H1 (cell line): ENCODE data around the gene VSTM2L. TPM values are rescaled to one million over a fixed set of nuclear protein-coding genes. Genes with fewer than 3 reads are reported as not detected.

Experiments
- CTCF ChIA-PET: fragments of 300-600 bp; sonication (Branson Sonifier 250); formaldehyde crosslinking; loops from one replicate; lab custom pipeline; 2021; ENCODE audit not compliant: partially characterized antibody; lab: Charles Lee
- POLR2A ChIA-PET: fragments of 300-600 bp; sonication (Branson Sonifier 250); formaldehyde crosslinking; loops from one replicate; lab custom pipeline; 2021; ENCODE audit warnings: inconsistent platforms; ENCODE audit not compliant: partially characterized antibody; lab: Charles Lee
- DNase-seq, 2 experiments: peaks; one replicate each; pipeline versions ENCODE4 v3.0.0 to v3.0.0-alpha.2; 2010 to 2022; ENCODE audit warnings: low spot score in 2 of 2, low read depth in 1 of 2, mixed read lengths in 1 of 2
- FAIRE-seq: peaks from 2 replicates; lab custom pipeline; 2011; peaks lifted over from hg19 to GRCh38; lab: Jason Lieb, UNC
- H2AFZ ChIP-seq: 2 replicates; pipeline ENCODE4 v1.8.1; 2012; ENCODE audit warnings: low read length, inconsistent platforms
- H2AK5ac ChIP-seq: 2 replicates; pipeline ENCODE4 v1.6.1; 2013; ENCODE audit warnings: low read depth, low read length
- H2BK120ac ChIP-seq: replicated peaks from 2 replicates; pipeline ENCODE3; 2013; ENCODE audit warnings: low read depth, low read length, inconsistent platforms
- H2BK12ac ChIP-seq: 2 replicates; pipeline ENCODE4 v1.6.1; 2013; ENCODE audit warnings: low read depth, low read length
- H2BK15ac ChIP-seq: 2 replicates; pipeline ENCODE4 v1.6.1; 2013; ENCODE audit warnings: low read length
- H2BK20ac ChIP-seq: 2 replicates; pipeline ENCODE4 v1.6.1; 2013; ENCODE audit warnings: low read length
- H2BK5ac ChIP-seq: 2 replicates; pipeline ENCODE4 v1.6.1; 2013; ENCODE audit warnings: low read depth, low read length
- H3K14ac ChIP-seq: 2 replicates; pipeline ENCODE4 v1.6.1; 2013; ENCODE audit warnings: inconsistent platforms; ENCODE audit not compliant: insufficient read length
- H3K18ac ChIP-seq: 2 replicates; pipeline ENCODE4 v1.6.1; 2013; ENCODE audit warnings: low read length; ENCODE audit errors: extremely low read depth
- H3K23ac ChIP-seq: 2 replicates; pipeline ENCODE4 v1.6.1; 2013; ENCODE audit warnings: inconsistent platforms; ENCODE audit not compliant: insufficient read length
- H3K23me2 ChIP-seq: 2 replicates; pipeline ENCODE4 v1.6.1; 2013; ENCODE audit warnings: low read depth, low read length
- H3K27ac ChIP-seq: 2 replicates; pipeline ENCODE4 v1.6.1; 2011; ENCODE audit warnings: low read depth, low read length, inconsistent platforms
- H3K27me3 ChIP-seq, 4 experiments: replicated peaks in 1 of 4; 1 replicate in 1 of 4; 2 replicates in 3 of 4; pipeline versions ENCODE4 v1.6.1 to v1.8.1; 2011 to 2013; ENCODE audit warnings: low read length in 3 of 4, mild to moderate bottlenecking in 3 of 4, inconsistent platforms in 2 of 4, mixed read lengths in 2 of 4, moderate library complexity in 1 of 4; ENCODE audit not compliant: control insufficient read depth in 3 of 4, insufficient read depth in 3 of 4; ENCODE audit errors: extremely low read depth in 1 of 4
- H3K36me3 ChIP-seq, 4 experiments: 2 replicates each; pipeline versions ENCODE4 v1.6.1 to v1.8.1; 2011 to 2013; ENCODE audit warnings: mild to moderate bottlenecking in 4 of 4, low read length in 3 of 4, moderate library complexity in 2 of 4, control low read depth in 1 of 4, inconsistent platforms in 1 of 4; ENCODE audit not compliant: insufficient read depth in 4 of 4, control insufficient read depth in 2 of 4
- H3K4ac ChIP-seq: replicated peaks from 2 replicates; pipeline ENCODE3; 2013; ENCODE audit warnings: low read length, low read depth, mixed read lengths, inconsistent platforms; ENCODE audit not compliant: insufficient read length
- H3K4me1 ChIP-seq, 4 experiments: replicated peaks in 1 of 4; 1 replicate in 1 of 4; 2 replicates in 3 of 4; pipeline versions ENCODE4 v1.6.1 to v1.8.1; 2011 to 2013; ENCODE audit warnings: low read length in 3 of 4, inconsistent platforms in 2 of 4, mixed read lengths in 1 of 4; ENCODE audit not compliant: insufficient read depth in 4 of 4, control insufficient read depth in 3 of 4
- H3K4me2 ChIP-seq, 2 experiments: 2 replicates each; pipeline versions ENCODE4 v1.6.1 to v1.8.1; 2011 to 2013; ENCODE audit warnings: low read depth in 2 of 2, low read length in 2 of 2, control low read depth in 1 of 2, inconsistent platforms in 1 of 2, mild to moderate bottlenecking in 1 of 2; ENCODE audit not compliant: insufficient read depth in 1 of 2
- H3K4me3 ChIP-seq, 4 experiments: fragments of 200-600, 300-600 bp in 1 of 4; sonication (generic), shearing (Covaris generic), sonication (Bioruptor Twin) in 1 of 4; 2 replicates each; pipeline versions ENCODE4 v1.5.1 to v1.8.1; 2011 to 2016; ENCODE audit warnings: low read length in 4 of 4, low read depth in 3 of 4, control low read depth in 2 of 4, inconsistent platforms in 2 of 4, mild to moderate bottlenecking in 2 of 4, mixed read lengths in 1 of 4, moderate library complexity in 1 of 4; ENCODE audit not compliant: insufficient read depth in 2 of 4; ENCODE audit errors: extremely low read depth in 1 of 4
- H3K56ac ChIP-seq: replicated peaks from 2 replicates; pipeline ENCODE3; 2013; ENCODE audit warnings: low read depth, mild to moderate bottlenecking, mixed read lengths, low read length, inconsistent platforms; ENCODE audit not compliant: insufficient read length
- H3K79me1 ChIP-seq: 2 replicates; pipeline ENCODE4 v1.6.1; 2013; ENCODE audit warnings: low read depth, low read length, control low read depth
- H3K79me2 ChIP-seq, 2 experiments: 2 replicates each; pipeline versions ENCODE4 v1.6.1 to v1.8.1; 2012 to 2013; ENCODE audit warnings: low read length in 2 of 2, mild to moderate bottlenecking in 2 of 2, inconsistent platforms in 1 of 2; ENCODE audit not compliant: insufficient read depth in 2 of 2, control insufficient read depth in 1 of 2
- H3K9ac ChIP-seq, 4 experiments: replicated peaks in 1 of 4; 1 replicate in 1 of 4; 2 replicates in 3 of 4; pipeline versions ENCODE4 v1.6.1 to v1.8.1; 2011 to 2013; ENCODE audit warnings: low read depth in 3 of 4, low read length in 3 of 4, control low read depth in 2 of 4, mild to moderate bottlenecking in 2 of 4, moderate library complexity in 2 of 4, inconsistent platforms in 1 of 4; ENCODE audit errors: extremely low read depth in 1 of 4
- H3K9me3 ChIP-seq, 2 experiments: 2 replicates each; pipeline versions ENCODE4 v1.6.1 to v1.8.1; 2012 to 2013; ENCODE audit warnings: mild to moderate bottlenecking in 2 of 2, moderate library complexity in 2 of 2, control low read depth in 1 of 2, inconsistent platforms in 1 of 2, low read depth in 1 of 2, low read length in 1 of 2, mixed read lengths in 1 of 2; ENCODE audit not compliant: insufficient read depth in 2 of 2
- H4K20me1 ChIP-seq, 2 experiments: replicated peaks in 1 of 2; 2 replicates each; pipeline versions ENCODE3 to v1.8.1; 2011 to 2013; ENCODE audit warnings: inconsistent platforms in 2 of 2, low read length in 2 of 2, mild to moderate bottlenecking in 1 of 2; ENCODE audit not compliant: insufficient read depth in 2 of 2, control insufficient read depth in 1 of 2
- H4K5ac ChIP-seq: 2 replicates; pipeline ENCODE4 v1.6.1; 2013; ENCODE audit warnings: low read length, low read depth, mixed read lengths, inconsistent platforms; ENCODE audit not compliant: insufficient read length
- H4K8ac ChIP-seq: 2 replicates; pipeline ENCODE4 v1.8.0; 2013; ENCODE audit warnings: mild to moderate bottlenecking, moderate library complexity, low read length, inconsistent platforms; ENCODE audit not compliant: insufficient read depth; ENCODE audit errors: extremely low read depth
- H4K91ac ChIP-seq: replicated peaks from 2 replicates; pipeline ENCODE3; 2013; ENCODE audit warnings: low read length, mixed read lengths, inconsistent platforms; ENCODE audit not compliant: insufficient read length
- ASH2L ChIP-seq: fragments of 200-600, 300-600 bp; sonication (generic); IDR thresholded peaks from one replicate; pipeline ENCODE4 v1.7.1; 2017; ENCODE audit warnings: low read length
- FOSL1 ChIP-seq: IDR thresholded peaks from 2 replicates; pipeline ENCODE4 v1.6.1; 2011; ENCODE audit warnings: mild to moderate bottlenecking, low read depth, low read length, moderate library complexity; ENCODE audit not compliant: insufficient read depth
- HDAC6 ChIP-seq: IDR thresholded peaks from one replicate; pipeline ENCODE4 v1.7.1; 2012; ENCODE audit warnings: low read depth, mild to moderate bottlenecking, inconsistent platforms, low read length, moderate library complexity
- KDM1A ChIP-seq: fragments of 200-600, 300-600 bp; sonication (generic); IDR thresholded peaks from 2 replicates; pipeline ENCODE4 v1.7.1; 2016; ENCODE audit warnings: mild to moderate bottlenecking, low read length, borderline replicate concordance
- KDM4A ChIP-seq: IDR thresholded peaks from one replicate; pipeline ENCODE4 v1.7.1; 2012; ENCODE audit warnings: low read depth, mild to moderate bottlenecking, moderate library complexity, low read length, inconsistent platforms; ENCODE audit not compliant: severe bottlenecking
- KDM5A ChIP-seq: fragments of 200-600 bp; IDR thresholded peaks from 2 replicates; pipeline ENCODE4 v1.7.1; 2012; ENCODE audit warnings: mild to moderate bottlenecking, low read length, inconsistent platforms, mixed read lengths
- POLR2A ChIP-seq, 2 experiments: IDR thresholded peaks; 1 replicate in 1 of 2; 2 replicates in 1 of 2; pipeline ENCODE4 v1.6.1; 2011; ENCODE audit warnings: low read depth in 2 of 2, low read length in 2 of 2, mild to moderate bottlenecking in 2 of 2; ENCODE audit errors: control extremely low read depth in 1 of 2
- POLR2AphosphoS5 ChIP-seq: IDR thresholded peaks from 2 replicates; pipeline ENCODE4 v1.6.1; 2011; ENCODE audit warnings: low read depth, low read length
- RNF2 ChIP-seq: fragments of 200-900, 300-1000 bp; sonication (generic); IDR thresholded peaks from 2 replicates; pipeline ENCODE4 v1.7.1; 2016; ENCODE audit warnings: borderline replicate concordance, low read depth, mild to moderate bottlenecking, antibody characterized with exemption, low read length; ENCODE audit not compliant: poor library complexity, severe bottlenecking; ENCODE audit errors: missing control alignments
- SP1 ChIP-seq: IDR thresholded peaks from 2 replicates; pipeline ENCODE4 v1.6.1; 2011; ENCODE audit warnings: low read depth, low read length
- SRF ChIP-seq: IDR thresholded peaks from 2 replicates; pipeline ENCODE4 v1.6.1; 2011; ENCODE audit warnings: mild to moderate bottlenecking, low read depth, low read length, moderate library complexity
- TCF12 ChIP-seq: IDR thresholded peaks from 2 replicates; pipeline ENCODE4 v1.6.1; 2011; ENCODE audit warnings: low read depth, mild to moderate bottlenecking, low read length
- YY1 ChIP-seq: IDR thresholded peaks from 2 replicates; pipeline ENCODE4 v1.6.1; 2011; ENCODE audit warnings: low read depth, mild to moderate bottlenecking, low read length
- WGBS, 2 experiments: shearing (Covaris generic) in 1 of 2; methylation state at CpG; one replicate each; pipeline versions ENCODE4 v1.1.6 to v1.1.7; 2013 to 2015; ENCODE audit warnings: low lambda C conversion rate in 2 of 2, mixed read lengths in 2 of 2, inconsistent platforms in 1 of 2, low coverage in 1 of 2, missing lambda C conversion rate in 1 of 2; ENCODE audit not compliant: insufficient replicate concordance in 2 of 2, insufficient coverage in 1 of 2, insufficient read length in 1 of 2; ENCODE audit errors: extremely low coverage in 1 of 2, missing lambda C conversion rate in 1 of 2; 5-methylcytosine and 5-hydroxymethylcytosine counted together
- polyA plus RNA-seq, 7 experiments: library from polyadenylated mRNA; depleted of rRNA in 3 of 7; stranded (reverse) in 5 of 7; unstranded in 2 of 7; fragments of >200 nt in 5 of 7; fragments of 200-250 nt in 2 of 7; gene quantifications; 1 replicate in 5 of 7; 2 replicates in 1 of 7; 4 replicates in 1 of 7; pipeline versions ENCODE4 v1.2.1 to v1.2.3, GENCODE V29; 2011 to 2013; ENCODE audit warnings: missing spikeins in 2 of 7, mixed read lengths in 2 of 7
- total RNA-seq: library from RNA; stranded (reverse); fragmentation: NEBNext Ultra II Directional; extraction: Animal tissue kit (Norgen Biotek cat#: 25700); gene quantifications from 2 replicates; pipeline ENCODE4 v1.2.1, GENCODE V29; 2021

Gene VSTM2L
- total and polyA plus RNA-seq, 2 of the 8 experiments (the other 6 are each of a cell fraction or from before 2014, with no cell fraction given) = 1.3 to 3.2 TPM

- 37% methylated on average over 50 of the region's 67 CpGs; no CpG with 5 or more reads in 1 of the 2 experiments for WGBS, 2 experiments
- Histone ChIP-seq H3K23me2 (peaks cover 4% of the 10 kb centered on the region; the same call in 1 of the 2 replicates), H3K36me3 (no peaks in the 10 kb centered on the region), H3K9ac (no peak overlapping the region), H2BK15ac (no peak overlapping the region), H3K79me1 (no peaks in the 10 kb centered on the region), H2BK120ac (no peak overlapping the region), H2BK20ac (no peak overlapping the region), H4K91ac (peak overlapping the region; percentile 31), H2BK5ac (no peak overlapping the region; the same call in 1 of the 2 replicates), H3K4ac (no peak overlapping the region), H4K8ac (peak overlapping the region; percentile 20; the same call in 1 of the 2 replicates), H3K4me2 (peak overlapping the region; percentile 9 to 68; a peak in 3 of 4 replicates), H2AFZ (0 out of 2 replicates have a peak overlapping the region, but pooled peaks have one; percentile 25), H3K27ac (no peak overlapping the region), H4K5ac (no peak overlapping the region), H3K79me2 (no peaks in the 10 kb centered on the region), H3K23ac (no peak overlapping the region), H3K18ac (no peak overlapping the region), H4K20me1 (peaks cover 2 to 3% of the 10 kb centered on the region in 2 experiments), H3K14ac (no peak overlapping the region), H2BK12ac (peak overlapping the region; percentile 71), H3K56ac (no peak overlapping the region), H3K27me3 (no peaks in the 10 kb centered on the region; a peak in 2 of 7 replicates), H3K4me3 (peak overlapping the region; percentile 43 to 69 (median 48)), H3K9me3 (no peaks in the 10 kb centered on the region), H2AK5ac (peak overlapping the region; percentile 82; the same call in 1 of the 2 replicates), H3K4me1 (peaks cover 8 to 22% (median 20%) of the 10 kb centered on the region in 4 experiments)
- CTCF ChIA-PET = interaction anchor here (0.6 to 2.7 kb wide), 13 partner anchors 8 to 339 kb away, joined by 3 to 32 read pairs (median 5); no protein-coding TSS in a partner anchor
- peak in 1 of 2 experiments; percentile 74 for DNase-seq
- POLR2A ChIA-PET = interaction anchor here (1.0 to 1.4 kb wide), 2 partner anchors 10 to 12 kb away, joined by 3 to 5 read pairs; no protein-coding TSS in a partner anchor
- no peak for FAIRE-seq
- TF ChIP-seq TCF12 = no peak
- TF ChIP-seq KDM5A = no peak
- no peak for TF ChIP-seq POLR2A (IDR thresholded peaks at IDR 0.05; ENCODE audit: control extremely low read depth in 1 of 2, low read depth in 2 of 2, low read length in 2 of 2)
- TF ChIP-seq ASH2L = peak; percentile 59
- no peak for TF ChIP-seq POLR2AphosphoS5
- TF ChIP-seq SP1 = no peak
- no peak for TF ChIP-seq RNF2
- TF ChIP-seq SRF = no peak
- TF ChIP-seq YY1 = no peak
- TF ChIP-seq KDM4A = peak; percentile 49
- TF ChIP-seq FOSL1 = no peak
- TF ChIP-seq KDM1A = no peak
- TF ChIP-seq HDAC6 = no peak
Measured at GRCh38 chr20:37903317-37904007, 535 bp downstream of the VSTM2L start.
